HG02798 (cell line): Measurements from ENCODE around the gene WWOX.

Experiments used
- ATAC-seq: cut with Tn5 transposase; IDR thresholded peaks from one replicate; pipeline ENCODE4 v1.9.1; 2021; ENCODE audit warnings: mild to moderate bottlenecking; ENCODE audit not compliant: unreplicated experiment, poor library complexity

Gene WWOX

GRCh38 chr16:78619811-78620210 lies 520.4 kb downstream of the WWOX start:
- no peak for ATAC-seq

- no peak for ATAC-seq
Measured at GRCh38 chr16:78620291-78620690, 520.8 kb downstream of the WWOX start.

GRCh38 chr16:78623796-78624195 lies 524.3 kb downstream of the WWOX start:
- ATAC-seq = no peak

- ATAC-seq = no peak
Measured at GRCh38 chr16:78624366-78624765, 524.9 kb downstream of the WWOX start.

DNA sequence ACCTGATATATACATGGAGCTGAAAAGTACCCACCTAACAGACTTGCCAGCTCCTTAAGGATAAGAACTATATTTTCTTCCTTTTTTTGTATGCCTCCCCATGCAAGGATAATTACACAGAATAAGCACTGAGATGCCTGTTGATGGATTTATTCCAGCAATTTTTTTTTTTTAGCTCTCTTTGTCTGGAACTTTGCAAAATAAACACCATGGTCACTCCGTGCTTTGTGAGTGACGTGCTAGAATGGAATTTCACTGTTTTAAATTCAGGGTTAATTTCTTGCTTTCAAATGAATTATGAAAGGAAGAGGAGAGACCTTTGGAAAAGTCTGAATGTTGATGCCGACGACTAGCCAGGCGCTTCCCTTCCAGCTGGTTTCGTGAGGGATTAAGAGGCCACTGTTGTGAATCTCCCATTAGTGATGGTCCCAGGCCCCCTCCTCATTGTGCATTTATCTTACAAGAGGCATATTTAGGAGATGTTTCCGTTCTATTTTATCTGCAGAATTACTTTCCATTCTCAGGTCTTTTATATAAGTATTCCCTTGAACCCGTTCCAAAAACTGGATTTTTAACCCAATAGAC lies 529.1 kb downstream of the WWOX start:
- ATAC-seq = no peak

DNA sequence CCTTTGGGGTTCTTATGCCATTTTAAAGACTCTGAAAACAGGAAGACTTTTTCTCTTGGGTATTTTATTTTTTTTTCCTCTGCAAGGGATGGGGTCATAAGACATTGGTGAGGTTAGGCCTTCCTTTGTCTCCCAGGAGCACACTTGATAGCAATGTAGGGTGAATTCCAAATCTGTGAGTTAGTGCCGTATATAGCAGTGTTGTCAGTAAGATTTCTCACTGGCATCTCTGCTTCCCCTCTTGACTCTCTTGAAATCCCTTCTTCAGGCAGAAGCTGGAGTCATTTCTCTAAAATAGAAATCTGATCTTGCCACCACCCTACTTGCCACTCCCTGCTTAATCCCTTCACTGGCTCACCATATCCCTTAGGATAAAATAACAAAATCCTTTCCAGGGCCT lies 529.7 kb downstream of the WWOX start:
- no peak for ATAC-seq

DNA sequence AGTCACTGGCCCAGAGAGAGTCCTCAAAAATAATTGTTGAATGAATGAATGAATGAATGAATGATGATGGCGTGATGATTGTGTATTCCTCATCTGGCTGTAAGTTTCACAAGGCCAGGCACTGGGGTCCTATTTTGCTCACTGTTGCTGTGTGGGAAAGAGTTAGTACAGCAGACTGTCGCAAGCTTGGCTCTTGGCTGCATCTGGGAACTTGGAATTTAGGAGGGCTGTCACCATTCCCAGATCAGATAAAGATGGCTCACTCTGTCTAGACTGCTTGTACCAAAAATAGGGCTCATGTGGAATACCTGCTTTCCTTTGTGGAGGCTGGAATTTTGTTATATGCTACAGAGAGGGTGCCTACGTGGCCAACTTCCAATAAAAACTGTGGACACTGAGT lies 530.6 kb downstream of the WWOX start:
- no peak for ATAC-seq

GRCh38 chr16:78633551-78633950 lies 534.1 kb downstream of the WWOX start:
- ATAC-seq = no peak

DNA sequence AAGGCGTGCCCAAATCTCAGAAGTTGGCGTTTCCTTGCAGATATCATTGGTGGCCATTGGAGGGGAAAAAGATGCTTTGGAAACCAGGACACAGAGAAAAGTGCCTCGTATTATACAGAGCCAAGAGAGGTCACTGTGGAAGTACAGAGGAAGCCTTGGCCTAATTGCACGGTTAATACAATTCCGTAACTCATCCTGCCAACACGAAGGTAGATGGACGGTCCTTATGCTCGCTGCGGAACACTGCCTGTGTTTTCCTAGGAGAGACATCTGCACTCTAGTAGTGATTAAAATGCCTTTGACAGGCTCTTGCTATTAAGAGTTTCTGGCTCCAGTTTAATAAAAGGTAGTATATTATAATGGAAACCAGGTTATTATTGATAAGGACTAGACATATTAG lies 536.4 kb downstream of the WWOX start:
- ATAC-seq = no peak

GRCh38 chr16:78638371-78638770 lies 538.9 kb downstream of the WWOX start:
- ATAC-seq = no peak

DNA sequence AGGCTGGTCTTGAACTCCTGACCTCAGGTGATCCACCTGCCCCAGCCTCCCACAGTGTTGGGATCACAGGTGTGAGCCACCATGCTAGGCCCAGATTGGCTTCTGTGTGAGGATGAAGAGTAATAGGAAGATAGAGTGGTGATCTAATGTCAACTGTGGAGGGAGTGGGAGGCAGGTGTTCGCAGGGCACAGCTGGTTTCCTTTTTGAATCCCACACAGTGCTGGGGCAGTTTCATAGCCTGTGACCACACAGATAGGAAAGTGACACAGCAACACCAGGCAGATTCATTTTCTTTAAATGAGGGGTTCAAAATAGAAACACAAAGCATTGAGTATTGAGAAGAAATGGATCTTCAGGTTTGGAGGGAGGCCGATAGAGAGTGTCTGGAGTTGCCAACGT lies 540.3 kb downstream of the WWOX start:
- ATAC-seq = peak; percentile 71

- ATAC-seq = no peak
Measured at GRCh38 chr16:78640886-78641285, 541.4 kb downstream of the WWOX start.

- no peak for ATAC-seq
Measured at GRCh38 chr16:78641433-78641832, 542.0 kb downstream of the WWOX start.

GRCh38 chr16:78642621-78643285 lies 543.3 kb downstream of the WWOX start:
- ATAC-seq = no peak

DNA sequence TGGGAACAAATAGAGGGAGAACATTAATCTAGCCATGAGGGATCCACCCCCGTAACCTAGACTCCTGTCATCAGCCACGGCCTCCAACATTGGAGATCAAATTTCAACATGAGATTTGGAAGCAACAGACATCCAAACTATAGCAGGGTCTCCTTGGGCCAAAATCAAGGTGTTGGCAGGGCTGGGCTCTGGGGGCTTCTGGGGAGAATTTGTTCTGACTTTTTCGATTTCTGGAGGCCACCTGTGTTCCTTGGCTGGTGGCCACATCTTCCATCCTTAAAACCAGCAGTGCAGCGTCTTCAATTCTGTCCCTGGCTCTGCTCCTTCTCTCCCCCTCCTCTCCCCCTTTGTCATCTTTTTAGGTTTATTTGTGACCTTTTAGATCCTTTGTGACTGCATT lies 546.2 kb downstream of the WWOX start:
- ATAC-seq = no peak

- no peak for ATAC-seq
Measured at GRCh38 chr16:78647019-78647418, 547.6 kb downstream of the WWOX start.

DNA sequence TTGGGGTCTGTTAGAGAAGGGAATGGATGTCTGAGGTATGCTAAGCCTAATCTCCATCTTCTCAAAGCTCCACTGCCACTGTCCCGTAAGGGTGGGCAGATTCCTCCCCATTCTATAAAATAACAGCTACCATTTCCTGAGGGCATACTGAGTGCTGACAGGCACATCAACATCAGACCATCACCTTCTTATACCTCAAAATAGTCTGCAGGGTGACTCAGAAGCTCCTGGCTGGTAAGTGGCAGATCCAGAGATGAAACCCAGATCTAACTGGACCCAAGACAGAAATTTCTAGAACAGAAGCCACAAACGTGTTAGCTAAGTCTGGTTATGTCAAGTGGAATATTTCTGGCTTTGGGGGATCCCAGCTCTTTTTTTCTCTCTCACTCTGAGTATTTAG lies 548.0 kb downstream of the WWOX start:
- ATAC-seq = no peak

DNA sequence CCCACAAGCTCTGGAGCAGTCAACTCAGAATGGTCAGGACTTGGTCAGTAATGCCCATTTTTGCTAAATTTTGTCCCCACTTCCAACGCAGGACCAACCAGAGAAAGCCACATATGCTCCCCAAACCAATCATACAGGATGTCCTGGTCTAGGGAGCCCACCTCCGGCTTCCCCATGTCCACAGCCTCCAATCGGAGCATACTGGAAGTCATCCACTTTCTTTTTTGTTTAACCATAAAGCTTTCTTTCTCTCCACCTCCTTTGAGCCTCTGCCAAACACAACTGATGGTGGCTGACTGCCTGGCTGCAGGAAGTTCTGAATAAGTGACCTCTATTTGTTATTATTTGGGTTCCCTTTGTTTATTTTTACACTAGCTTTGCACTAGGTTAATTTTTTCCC lies 549.1 kb downstream of the WWOX start:
- no peak for ATAC-seq

- no peak for ATAC-seq
Measured at GRCh38 chr16:78650339-78651074, 551.1 kb downstream of the WWOX start.

- ATAC-seq = no peak
Measured at GRCh38 chr16:78654929-78655328, 555.5 kb downstream of the WWOX start.

- no peak for ATAC-seq
Measured at GRCh38 chr16:78655331-78656113, 556.1 kb downstream of the WWOX start.
